HG03575 (cell line): ENCODE measurements around the gene CERT1.

ENCODE experiments used
- ATAC-seq: cut with Tn5 transposase; IDR thresholded peaks from one replicate; pipeline ENCODE4 v1.9.1; 2021; ENCODE audit not compliant: unreplicated experiment, insufficient number of reproducible peaks, low FRiP score; ENCODE audit errors: extremely low read depth

The CERT1 gene

DNA sequence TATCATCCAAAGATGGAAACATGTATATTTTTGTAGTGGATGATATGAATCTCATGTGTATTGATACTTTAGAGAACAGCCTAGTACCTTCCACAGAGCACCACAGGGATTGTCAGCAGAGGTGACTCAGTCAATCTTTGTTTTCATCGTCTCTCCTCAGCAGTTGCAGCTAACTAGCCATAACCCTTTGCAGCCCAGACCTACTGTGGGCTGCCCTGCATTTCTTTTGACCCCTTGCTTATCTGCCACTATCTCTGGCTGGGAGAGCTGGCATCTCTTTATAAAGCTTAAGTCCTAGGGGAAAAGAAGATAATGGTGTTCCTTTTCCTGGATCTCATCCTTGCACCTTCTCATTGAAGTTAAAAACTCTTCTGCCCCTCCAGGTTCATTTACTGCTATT, 145.7 kb downstream of the CERT1 start:
- ATAC-seq, result no peak

DNA sequence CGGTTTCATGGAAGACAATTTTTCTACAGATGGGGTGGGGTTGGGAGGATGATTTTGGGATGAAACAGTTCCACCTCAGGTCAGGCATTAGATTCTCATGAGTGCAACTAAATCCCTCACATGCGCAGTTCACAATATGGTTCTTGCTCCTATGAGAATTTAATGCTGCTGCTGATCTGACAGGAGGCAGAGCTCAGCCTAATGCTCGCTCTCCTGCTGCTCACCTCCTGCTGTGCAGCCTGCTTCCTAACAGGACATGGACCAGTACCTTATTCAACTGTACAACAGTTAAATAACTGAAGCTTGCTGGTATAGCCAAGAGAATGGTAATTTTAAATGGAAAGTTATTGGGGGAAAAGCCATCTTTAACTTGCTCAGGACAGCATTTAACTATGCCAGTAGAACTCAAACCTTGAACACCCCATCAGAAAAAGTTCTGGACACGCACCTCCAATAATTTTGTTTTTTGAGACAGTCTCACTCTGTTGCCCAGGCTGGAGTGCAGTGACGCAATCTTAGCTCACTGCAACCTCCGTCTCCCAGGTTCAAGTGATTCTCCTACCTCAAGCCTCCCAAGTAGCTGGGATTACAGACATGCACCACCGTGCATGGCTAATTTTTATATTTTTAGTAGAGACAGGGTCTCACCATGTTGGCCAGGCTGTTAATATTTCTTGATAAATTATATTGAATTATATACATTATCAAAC, 146.7 kb downstream of the CERT1 start:
- ATAC-seq, result no peak

DNA sequence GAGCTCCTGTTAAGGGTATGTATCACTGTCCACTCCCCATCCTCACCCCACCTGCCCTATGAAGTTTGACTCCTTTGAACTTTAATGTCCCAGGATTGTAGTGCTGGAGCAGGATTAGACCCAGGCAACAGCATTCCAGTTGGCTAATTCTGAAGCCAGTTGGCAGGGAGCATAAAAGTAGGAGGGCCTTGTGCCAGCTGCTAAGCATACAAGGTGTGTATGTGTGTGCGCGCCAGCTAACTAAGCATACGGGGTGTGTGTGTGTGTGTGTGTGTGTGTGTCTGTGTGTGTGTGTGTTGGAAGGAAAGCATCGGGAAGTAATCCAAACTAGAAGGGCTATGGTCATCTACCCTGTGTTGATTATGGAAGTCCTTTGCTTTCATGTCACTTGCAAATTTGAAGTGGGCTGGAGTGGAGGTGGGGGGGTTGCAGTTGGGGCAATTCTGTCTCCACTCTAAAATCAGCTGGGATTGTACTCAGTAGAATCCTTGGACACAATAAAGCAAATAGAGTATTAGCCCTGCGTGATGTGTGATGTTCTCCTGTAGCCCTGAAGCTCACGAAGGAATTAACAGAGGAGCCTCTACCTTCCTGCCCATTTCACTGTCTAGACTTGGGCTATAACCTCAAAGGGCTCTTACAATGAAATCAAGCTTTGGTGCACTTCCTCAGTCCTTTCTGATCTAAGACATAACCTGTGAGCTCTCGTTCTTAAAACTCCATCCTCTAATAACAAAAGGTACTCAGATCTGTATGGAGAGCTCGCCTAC, 147.5 kb downstream of the CERT1 start:
- ATAC-seq, result no peak

DNA sequence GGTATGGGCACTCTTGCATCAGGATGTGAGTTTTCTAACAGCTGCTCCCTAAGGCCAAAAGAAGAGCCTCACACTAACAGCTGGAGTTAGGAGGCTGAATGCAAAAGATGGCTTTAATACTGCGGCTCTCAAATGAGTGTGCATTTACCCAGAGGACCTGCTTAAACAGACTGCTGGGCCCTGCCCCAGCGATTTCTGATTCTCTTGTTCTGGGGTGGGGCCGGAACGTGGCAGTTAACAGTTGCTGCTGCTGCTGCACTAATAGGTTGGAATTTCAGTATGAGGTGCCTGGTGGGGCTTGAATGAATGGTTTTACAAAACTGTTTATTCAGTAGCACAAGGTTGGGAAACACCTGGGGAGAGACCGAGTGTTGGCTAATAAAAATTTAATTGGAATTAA, 148.3 kb downstream of the CERT1 start:
- no peak for ATAC-seq

DNA sequence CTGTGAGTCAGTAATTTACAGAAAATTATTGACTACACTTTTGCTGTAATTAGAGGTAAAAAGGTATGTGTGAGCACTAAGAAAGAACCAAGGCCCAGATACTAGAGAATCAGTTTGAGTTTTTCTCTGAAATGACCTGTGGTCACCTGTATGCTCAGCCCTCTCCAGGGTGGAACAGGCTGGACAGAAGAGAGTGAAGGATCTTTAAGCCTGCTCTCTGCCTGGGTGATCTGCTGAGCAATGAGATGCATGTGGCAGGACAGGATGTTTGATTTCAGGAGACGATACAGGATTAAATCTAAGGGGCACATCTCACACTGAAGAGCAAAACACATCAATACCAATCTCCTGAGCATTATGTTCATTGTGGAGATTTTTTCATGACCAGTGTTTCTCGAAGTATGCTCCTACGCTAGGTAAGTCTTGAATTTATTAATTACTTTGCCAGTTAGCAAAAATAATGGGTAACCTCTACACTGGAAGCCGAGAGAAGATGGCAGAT, 148.9 kb downstream of the CERT1 start:
- no peak for ATAC-seq

DNA sequence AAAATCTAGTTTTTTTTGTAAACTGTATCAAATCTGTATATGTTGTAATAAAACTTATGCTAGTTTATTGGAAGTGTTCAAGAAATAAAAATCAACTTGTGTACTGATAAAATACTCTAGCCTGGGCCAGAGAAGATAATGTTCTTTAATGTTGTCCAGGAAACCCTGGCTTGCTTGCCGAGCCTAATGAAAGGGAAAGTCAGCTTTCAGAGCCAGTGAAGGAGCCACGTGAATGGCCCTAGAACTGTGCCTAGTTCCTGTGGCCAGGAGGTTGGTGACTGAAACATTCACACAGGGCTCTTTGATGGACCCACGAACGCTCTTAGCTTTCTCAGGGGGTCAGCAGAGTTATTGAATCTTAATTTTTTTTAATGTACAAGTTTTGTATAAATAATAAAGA, 150.1 kb downstream of the CERT1 start:
- ATAC-seq, result no peak

DNA sequence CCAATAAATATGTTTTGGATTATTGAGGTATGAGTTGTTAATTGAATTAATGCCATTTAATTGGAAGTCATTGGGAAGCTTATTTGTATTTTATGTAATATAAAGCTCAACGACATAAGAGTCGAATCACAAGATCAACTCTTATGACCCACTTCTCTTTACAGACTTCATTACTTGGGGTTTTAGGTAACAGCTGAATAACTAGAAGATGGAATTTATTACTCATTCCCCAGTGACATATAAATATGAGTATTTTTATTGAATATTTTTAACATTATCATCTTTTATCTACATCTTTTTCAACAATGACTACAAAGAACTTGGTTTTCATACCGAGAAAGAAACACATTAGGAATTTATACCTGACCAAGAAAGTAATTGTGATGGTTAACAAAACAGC, 153.3 kb downstream of the CERT1 start:
- no peak for ATAC-seq

DNA sequence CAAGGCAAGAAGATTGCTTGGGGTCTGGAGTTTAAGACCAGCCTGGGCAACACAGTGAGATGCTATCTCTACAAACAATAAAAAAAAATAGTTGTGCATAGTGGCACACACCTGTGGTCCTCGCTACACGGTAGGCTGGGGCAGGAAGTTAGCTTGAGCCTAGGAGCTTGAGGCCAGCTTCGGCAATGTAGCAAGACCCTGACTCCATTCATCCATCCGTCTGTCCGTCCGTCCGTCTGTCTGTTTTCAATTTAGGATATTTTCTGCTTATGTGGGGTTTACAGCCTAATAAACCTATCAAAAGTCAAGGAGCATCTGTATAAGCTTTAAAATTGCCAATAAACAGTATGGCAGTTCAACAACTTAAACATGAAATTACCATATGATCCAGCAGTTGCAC, 154.7 kb downstream of the CERT1 start:
- no peak for ATAC-seq

DNA sequence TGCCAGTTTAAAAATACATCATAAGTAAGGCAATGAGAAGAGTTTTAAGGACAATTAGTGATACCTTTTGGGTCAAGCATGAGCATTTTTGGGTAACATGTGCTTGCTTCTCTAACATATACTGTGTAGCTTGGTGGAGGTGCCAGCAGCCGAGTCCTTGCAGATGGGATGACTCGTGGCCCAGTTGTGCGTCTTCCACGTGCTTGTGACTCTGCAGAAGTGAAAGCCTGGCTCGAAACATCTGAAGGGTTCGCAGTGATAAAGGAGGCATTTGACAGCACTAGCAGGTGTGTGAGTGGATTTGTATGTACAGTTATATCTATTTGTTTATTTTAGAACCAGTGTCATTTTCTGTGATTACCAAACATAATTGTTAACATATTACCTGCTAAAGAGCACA, 156.2 kb downstream of the CERT1 start:
- ATAC-seq, result no peak

DNA sequence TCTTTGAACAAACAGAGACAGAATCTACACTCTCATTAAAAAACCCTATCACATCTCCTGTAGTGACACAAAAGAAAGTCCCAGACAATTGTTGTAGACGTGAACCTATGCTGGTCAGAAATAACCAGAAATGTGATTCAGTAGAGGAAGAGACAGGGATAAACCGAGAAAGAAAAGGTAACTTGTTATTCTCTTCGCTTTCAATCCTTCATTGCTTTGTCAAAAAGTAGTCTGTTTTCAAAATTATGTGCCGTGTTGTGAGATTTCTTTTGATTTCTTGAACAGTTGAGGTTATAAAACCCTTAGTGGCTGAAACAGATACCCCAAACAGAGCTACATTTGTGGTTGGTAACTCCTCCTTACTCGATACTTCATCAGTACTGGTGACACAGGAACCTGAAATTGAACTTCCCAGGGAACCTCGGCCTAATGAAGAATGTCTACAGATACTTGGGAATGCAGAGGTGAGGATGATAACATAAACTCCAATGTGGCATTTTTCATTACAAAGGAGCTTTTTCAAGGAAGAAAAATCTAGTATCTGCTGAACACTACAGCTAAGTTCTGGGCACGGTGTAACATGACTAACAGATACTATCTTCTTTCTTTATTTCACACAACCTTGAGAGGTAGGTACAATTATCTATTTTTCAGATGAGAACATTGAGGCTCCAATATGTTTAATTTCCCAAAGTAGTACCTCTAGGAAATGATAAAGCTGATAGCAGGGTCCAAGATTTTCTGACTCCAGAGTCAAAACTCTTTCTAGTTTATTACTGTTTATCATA, 160.1 kb downstream of the CERT1 start:
- no peak for ATAC-seq

DNA sequence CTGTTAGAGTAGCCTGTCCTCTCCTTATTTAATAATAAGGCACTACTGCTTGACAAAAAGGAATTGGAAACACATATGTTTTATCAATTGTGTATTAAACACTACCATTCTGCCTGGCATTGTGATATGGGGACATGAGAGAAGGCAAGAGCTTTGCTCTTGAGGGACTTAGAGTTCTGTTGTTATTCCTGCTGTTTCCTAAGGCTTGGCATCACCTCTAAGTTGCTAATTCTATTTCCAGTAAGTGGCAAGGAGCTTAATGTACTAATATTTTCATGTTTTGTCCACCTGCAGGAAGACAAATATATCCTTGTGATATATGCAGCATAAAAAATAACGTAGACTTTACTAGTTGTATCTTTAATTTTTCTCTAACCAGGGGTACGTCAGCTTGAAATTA, 161.8 kb downstream of the CERT1 start:
- no peak for ATAC-seq

DNA sequence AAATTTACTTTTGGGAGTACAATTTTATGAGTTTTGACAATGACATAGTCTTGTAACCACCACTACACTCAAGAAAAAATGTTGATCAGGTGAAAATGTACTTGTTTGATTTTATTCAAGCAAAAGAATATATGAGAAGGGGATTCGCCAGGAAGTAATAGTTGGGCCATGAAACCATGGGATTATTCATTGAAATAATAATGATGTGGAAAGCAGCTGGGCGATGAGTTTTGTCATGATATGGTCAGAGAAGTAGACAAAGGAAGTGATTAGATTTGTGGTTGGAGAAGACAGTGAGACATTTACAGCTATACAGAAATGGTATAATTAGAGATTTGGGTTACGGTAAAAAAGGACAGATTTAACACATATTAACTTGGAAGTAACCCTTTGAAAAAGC, 163.2 kb downstream of the CERT1 start:
- no peak for ATAC-seq

DNA sequence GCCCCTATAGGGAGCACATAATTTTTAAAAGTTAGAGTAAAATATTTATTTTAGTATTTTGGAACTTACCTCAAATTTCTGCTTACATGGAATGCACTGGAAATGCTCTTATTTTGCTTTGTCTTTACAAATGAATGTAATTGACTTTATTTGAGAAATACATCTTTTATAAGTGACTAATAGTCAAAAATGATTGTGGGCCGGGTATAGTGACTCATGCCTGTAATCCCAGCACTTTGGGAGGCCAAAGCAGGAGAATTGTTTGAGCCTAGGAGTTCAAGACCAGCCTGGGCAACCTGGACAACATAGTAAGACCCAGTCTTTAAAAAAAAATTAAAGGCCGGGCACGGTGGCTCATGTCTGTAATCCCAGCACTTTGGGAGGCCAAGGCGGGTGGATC, 168.6 kb downstream of the CERT1 start:
- no peak for ATAC-seq

DNA sequence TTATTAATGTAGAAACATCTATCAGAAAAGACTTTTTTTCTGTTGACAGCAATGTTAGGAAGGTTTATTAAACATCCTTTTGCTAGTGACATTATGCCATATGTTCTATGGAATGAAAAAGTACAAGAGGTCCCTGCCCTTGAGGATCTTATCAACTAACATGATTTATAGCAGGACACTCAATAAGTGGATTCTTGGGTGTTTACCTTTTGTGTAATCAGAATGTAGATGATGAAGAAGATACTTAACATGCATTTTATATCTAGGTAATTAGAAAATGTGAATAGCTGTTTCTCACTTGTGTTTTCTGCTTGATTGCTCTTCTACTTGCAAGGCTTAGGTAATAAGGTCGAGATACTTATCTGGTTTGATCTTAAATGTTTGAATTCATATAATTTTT, 169.5 kb downstream of the CERT1 start:
- ATAC-seq, result no peak

DNA sequence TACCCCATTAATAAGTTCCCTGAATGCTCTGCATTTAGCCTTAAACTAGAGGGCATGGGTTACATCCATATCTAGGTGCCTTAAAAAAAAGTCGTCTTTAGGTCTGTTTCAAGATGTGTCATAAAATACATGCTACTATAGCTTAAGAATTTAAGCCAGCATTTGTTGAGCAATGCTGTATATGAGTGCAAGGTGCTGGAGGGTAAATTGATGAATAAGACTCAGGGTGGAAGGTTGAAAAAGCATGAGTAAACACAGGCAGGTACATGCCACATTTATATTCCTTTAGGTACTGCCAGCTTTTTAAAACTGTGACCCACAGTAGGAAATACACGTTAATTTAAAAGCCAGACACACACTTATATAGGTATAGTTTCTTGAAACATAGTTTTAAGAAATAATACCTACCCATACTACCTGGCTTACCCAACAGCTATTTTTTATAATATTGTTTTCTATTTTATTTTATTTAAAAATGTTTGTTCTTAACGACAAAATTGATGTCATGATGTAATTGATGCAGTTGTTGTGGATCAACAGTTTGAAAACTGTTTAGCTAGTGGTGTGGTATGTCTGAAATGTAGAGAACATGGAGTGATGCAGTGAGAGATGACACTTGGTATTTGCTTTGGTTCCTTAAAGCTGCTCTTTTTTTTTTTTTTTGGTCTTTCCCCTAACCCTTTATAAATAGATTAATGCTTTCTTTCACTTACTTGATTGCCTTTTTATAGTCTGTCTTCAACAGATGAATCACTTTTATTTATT, 170.5 kb downstream of the CERT1 start:
- ATAC-seq, result no peak

DNA sequence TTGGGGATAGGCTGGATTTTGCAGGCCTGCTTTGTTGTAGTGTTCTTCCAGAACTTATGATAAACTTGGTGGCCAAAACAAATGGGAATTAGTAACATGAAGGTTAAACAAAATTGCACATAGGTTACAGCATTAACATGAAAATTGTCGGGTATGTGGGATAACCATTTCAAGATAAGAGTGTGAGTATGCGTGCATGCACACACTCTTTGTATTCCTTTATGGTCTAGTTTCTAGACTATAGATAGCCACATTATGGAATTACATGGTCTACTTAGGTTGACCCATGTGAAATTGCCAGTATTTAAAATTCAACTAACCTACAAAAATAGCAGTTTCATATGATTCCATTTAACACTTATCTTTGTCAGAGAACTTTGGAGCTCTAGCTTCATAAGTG, 173.0 kb downstream of the CERT1 start:
- no peak for ATAC-seq

DNA sequence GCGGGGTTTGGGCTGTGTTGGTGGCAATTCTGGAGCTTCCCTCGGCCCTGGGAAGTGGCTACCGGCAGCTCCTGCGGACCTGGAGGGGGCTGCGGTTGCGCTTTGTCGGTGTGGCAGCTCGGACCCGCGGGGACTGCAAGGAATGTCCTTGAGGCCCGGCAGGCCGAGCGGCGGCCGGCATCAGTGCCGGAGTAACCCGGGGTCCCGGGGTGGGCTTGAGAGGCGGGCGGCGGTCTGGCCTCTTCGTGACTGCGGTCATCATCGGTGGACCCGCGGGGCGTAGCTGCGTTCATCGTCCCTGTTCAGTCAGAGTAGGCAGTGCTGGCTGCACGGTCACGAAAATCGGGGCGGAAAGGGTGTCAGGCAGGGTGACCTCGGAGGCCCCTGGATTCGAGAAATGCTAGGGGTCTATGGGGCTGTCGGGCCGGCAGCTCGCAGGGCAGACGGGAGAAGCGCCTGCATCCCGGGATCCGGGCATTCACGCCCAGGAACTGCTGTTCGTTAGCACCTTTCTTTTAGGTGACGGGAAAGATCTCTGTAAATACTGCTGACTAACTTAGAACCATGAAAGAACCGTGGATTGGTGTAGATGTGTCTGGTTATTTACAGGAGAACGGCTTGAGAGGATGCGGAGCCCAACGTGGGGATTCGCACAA, 173.9 kb downstream of the CERT1 start:
- no peak for ATAC-seq

DNA sequence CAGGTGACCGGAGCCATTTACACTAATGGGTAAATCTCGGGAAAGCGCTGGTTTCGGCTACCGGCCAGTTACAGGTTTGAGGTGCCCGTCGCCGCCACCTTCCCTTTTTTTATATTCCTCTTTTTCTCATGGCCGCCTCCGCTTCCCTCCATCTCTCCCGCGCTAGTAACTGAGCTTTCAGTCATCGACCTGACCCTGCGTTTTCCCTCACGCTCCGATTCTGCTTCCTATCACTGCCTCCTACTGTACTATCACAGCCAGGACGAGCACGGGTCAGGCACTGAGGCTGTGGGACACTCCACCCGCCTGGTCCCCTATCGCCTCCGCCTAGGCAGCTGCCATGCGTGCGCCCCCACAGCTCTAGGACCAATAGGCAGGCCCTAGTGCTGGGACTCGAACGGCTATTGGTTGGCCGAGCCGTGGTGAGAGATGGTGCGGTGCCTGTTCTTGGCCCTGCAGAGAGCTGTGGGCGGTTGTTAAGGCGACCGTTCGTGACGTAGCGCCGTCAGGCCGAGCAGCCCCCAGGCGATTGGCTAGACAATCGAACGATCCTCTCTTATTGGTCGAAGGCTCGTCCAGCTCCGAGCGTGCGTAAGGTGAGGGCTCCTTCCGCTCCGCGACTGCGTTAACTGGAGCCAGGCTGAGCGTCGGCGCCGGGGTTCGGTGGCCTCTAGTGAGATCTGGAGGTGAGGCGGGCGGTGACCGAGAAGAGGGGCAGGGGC, 174.7 kb downstream of the CERT1 start, which contains the start of gene HMGCR:
Gene HMGCR, plus strand, starts transcription at position 606 of the 722 bp plus-strand sequence. CDS start 5,386 bp downstream, outside the sequence.
- peak; percentile 96 for ATAC-seq
